GM19035 (cell line): Measurements from ENCODE around the gene CD151.

Experiments
- ATAC-seq: cut with Tn5 transposase; IDR thresholded peaks from one replicate; pipeline ENCODE4 v1.9.1; 2021; ENCODE audit not compliant: unreplicated experiment

The CD151 gene

GRCh38 chr11:841981-842369, 9.2 kb downstream of the CD151 start:
- ATAC-seq: peak; percentile 23

- peak; percentile 81 for ATAC-seq
These were observed 9.7 kb downstream of the CD151 start, which contains the start of the genes POLR2L and TSPAN4 for GRCh38 chr11:842370-843002. POLR2L (minus strand) TSS chr11:842529; CDS start chr11:842508, 21 bp downstream. TSPAN4 (plus strand) TSS chr11:842852; CDS start chr11:850305, 7,453 bp downstream.

GRCh38 chr11:843086-843734, 10.5 kb downstream of the CD151 start:
- ATAC-seq: peak; percentile 11

- ATAC-seq: no peak
These were observed 11.3 kb downstream of the CD151 start for GRCh38 chr11:843818-844692.

GRCh38 chr11:844693-845644, 12.2 kb downstream of the CD151 start:
- ATAC-seq: no peak

GRCh38 chr11:845872-846495, 13.2 kb downstream of the CD151 start:
- no peak for ATAC-seq

GRCh38 chr11:846496-847098, 13.8 kb downstream of the CD151 start:
- ATAC-seq: no peak

GRCh38 chr11:847876-848275, 15.1 kb downstream of the CD151 start:
- ATAC-seq: no peak

GRCh38 chr11:848380-848931, 15.7 kb downstream of the CD151 start:
- ATAC-seq: no peak

GRCh38 chr11:849104-849824, 16.5 kb downstream of the CD151 start:
- ATAC-seq: no peak

GRCh38 chr11:849951-850774, 17.4 kb downstream of the CD151 start:
- no peak for ATAC-seq

- no peak for ATAC-seq
These were observed 18.3 kb downstream of the CD151 start for GRCh38 chr11:850775-851763.

GRCh38 chr11:852762-853161, 20.0 kb downstream of the CD151 start:
- no peak for ATAC-seq

- no peak for ATAC-seq
These were observed 21.1 kb downstream of the CD151 start for GRCh38 chr11:853682-854448.

- ATAC-seq: no peak
These were observed 22.0 kb downstream of the CD151 start for GRCh38 chr11:854601-855329.
